H1 (cell line): Measurements from ENCODE around the gene GRAMD2A. TPM values are rescaled to one million over a fixed set of nuclear protein-coding genes. Genes with fewer than 3 reads are reported as not detected.

ENCODE experiments used
- CTCF ChIA-PET: fragments of 300-600 bp; sonication (Branson Sonifier 250); formaldehyde crosslinking; loops from one replicate; lab custom pipeline; 2021; ENCODE audit not compliant: partially characterized antibody; lab: Charles Lee
- POLR2A ChIA-PET: fragments of 300-600 bp; sonication (Branson Sonifier 250); formaldehyde crosslinking; loops from one replicate; lab custom pipeline; 2021; ENCODE audit warnings: inconsistent platforms; ENCODE audit not compliant: partially characterized antibody; lab: Charles Lee
- DNase-seq, 2 experiments: peaks; one replicate each; pipeline versions ENCODE4 v3.0.0 to v3.0.0-alpha.2; 2010 to 2022; ENCODE audit warnings: low spot score in 2 of 2, low read depth in 1 of 2, mixed read lengths in 1 of 2
- FAIRE-seq: peaks from 2 replicates; lab custom pipeline; 2011; peaks lifted over from hg19 to GRCh38; lab: Jason Lieb, UNC
- H2AFZ ChIP-seq: 2 replicates; pipeline ENCODE4 v1.8.1; 2012; ENCODE audit warnings: low read length, inconsistent platforms
- H2AK5ac ChIP-seq: 2 replicates; pipeline ENCODE4 v1.6.1; 2013; ENCODE audit warnings: low read depth, low read length
- H2BK120ac ChIP-seq: replicated peaks from 2 replicates; pipeline ENCODE3; 2013; ENCODE audit warnings: low read depth, low read length, inconsistent platforms
- H2BK12ac ChIP-seq: 2 replicates; pipeline ENCODE4 v1.6.1; 2013; ENCODE audit warnings: low read depth, low read length
- H2BK15ac ChIP-seq: 2 replicates; pipeline ENCODE4 v1.6.1; 2013; ENCODE audit warnings: low read length
- H2BK20ac ChIP-seq: 2 replicates; pipeline ENCODE4 v1.6.1; 2013; ENCODE audit warnings: low read length
- H2BK5ac ChIP-seq: 2 replicates; pipeline ENCODE4 v1.6.1; 2013; ENCODE audit warnings: low read depth, low read length
- H3K14ac ChIP-seq: 2 replicates; pipeline ENCODE4 v1.6.1; 2013; ENCODE audit warnings: inconsistent platforms; ENCODE audit not compliant: insufficient read length
- H3K18ac ChIP-seq: 2 replicates; pipeline ENCODE4 v1.6.1; 2013; ENCODE audit warnings: low read length; ENCODE audit errors: extremely low read depth
- H3K23ac ChIP-seq: 2 replicates; pipeline ENCODE4 v1.6.1; 2013; ENCODE audit warnings: inconsistent platforms; ENCODE audit not compliant: insufficient read length
- H3K23me2 ChIP-seq: 2 replicates; pipeline ENCODE4 v1.6.1; 2013; ENCODE audit warnings: low read depth, low read length
- H3K27ac ChIP-seq: 2 replicates; pipeline ENCODE4 v1.6.1; 2011; ENCODE audit warnings: low read depth, low read length, inconsistent platforms
- H3K27me3 ChIP-seq, 4 experiments: replicated peaks in 1 of 4; 1 replicate in 1 of 4; 2 replicates in 3 of 4; pipeline versions ENCODE4 v1.6.1 to v1.8.1; 2011 to 2013; ENCODE audit warnings: low read length in 3 of 4, mild to moderate bottlenecking in 3 of 4, inconsistent platforms in 2 of 4, mixed read lengths in 2 of 4, moderate library complexity in 1 of 4; ENCODE audit not compliant: control insufficient read depth in 3 of 4, insufficient read depth in 3 of 4; ENCODE audit errors: extremely low read depth in 1 of 4
- H3K36me3 ChIP-seq, 4 experiments: 2 replicates each; pipeline versions ENCODE4 v1.6.1 to v1.8.1; 2011 to 2013; ENCODE audit warnings: mild to moderate bottlenecking in 4 of 4, low read length in 3 of 4, moderate library complexity in 2 of 4, control low read depth in 1 of 4, inconsistent platforms in 1 of 4; ENCODE audit not compliant: insufficient read depth in 4 of 4, control insufficient read depth in 2 of 4
- H3K4ac ChIP-seq: replicated peaks from 2 replicates; pipeline ENCODE3; 2013; ENCODE audit warnings: low read length, low read depth, mixed read lengths, inconsistent platforms; ENCODE audit not compliant: insufficient read length
- H3K4me1 ChIP-seq, 4 experiments: replicated peaks in 1 of 4; 1 replicate in 1 of 4; 2 replicates in 3 of 4; pipeline versions ENCODE4 v1.6.1 to v1.8.1; 2011 to 2013; ENCODE audit warnings: low read length in 3 of 4, inconsistent platforms in 2 of 4, mixed read lengths in 1 of 4; ENCODE audit not compliant: insufficient read depth in 4 of 4, control insufficient read depth in 3 of 4
- H3K4me2 ChIP-seq, 2 experiments: 2 replicates each; pipeline versions ENCODE4 v1.6.1 to v1.8.1; 2011 to 2013; ENCODE audit warnings: low read depth in 2 of 2, low read length in 2 of 2, control low read depth in 1 of 2, inconsistent platforms in 1 of 2, mild to moderate bottlenecking in 1 of 2; ENCODE audit not compliant: insufficient read depth in 1 of 2
- H3K4me3 ChIP-seq, 4 experiments: fragments of 200-600, 300-600 bp in 1 of 4; sonication (generic), shearing (Covaris generic), sonication (Bioruptor Twin) in 1 of 4; 2 replicates each; pipeline versions ENCODE4 v1.5.1 to v1.8.1; 2011 to 2016; ENCODE audit warnings: low read length in 4 of 4, low read depth in 3 of 4, control low read depth in 2 of 4, inconsistent platforms in 2 of 4, mild to moderate bottlenecking in 2 of 4, mixed read lengths in 1 of 4, moderate library complexity in 1 of 4; ENCODE audit not compliant: insufficient read depth in 2 of 4; ENCODE audit errors: extremely low read depth in 1 of 4
- H3K56ac ChIP-seq: replicated peaks from 2 replicates; pipeline ENCODE3; 2013; ENCODE audit warnings: low read depth, mild to moderate bottlenecking, mixed read lengths, low read length, inconsistent platforms; ENCODE audit not compliant: insufficient read length
- H3K79me1 ChIP-seq: 2 replicates; pipeline ENCODE4 v1.6.1; 2013; ENCODE audit warnings: low read depth, low read length, control low read depth
- H3K79me2 ChIP-seq, 2 experiments: 2 replicates each; pipeline versions ENCODE4 v1.6.1 to v1.8.1; 2012 to 2013; ENCODE audit warnings: low read length in 2 of 2, mild to moderate bottlenecking in 2 of 2, inconsistent platforms in 1 of 2; ENCODE audit not compliant: insufficient read depth in 2 of 2, control insufficient read depth in 1 of 2
- H3K9ac ChIP-seq, 4 experiments: replicated peaks in 1 of 4; 1 replicate in 1 of 4; 2 replicates in 3 of 4; pipeline versions ENCODE4 v1.6.1 to v1.8.1; 2011 to 2013; ENCODE audit warnings: low read depth in 3 of 4, low read length in 3 of 4, control low read depth in 2 of 4, mild to moderate bottlenecking in 2 of 4, moderate library complexity in 2 of 4, inconsistent platforms in 1 of 4; ENCODE audit errors: extremely low read depth in 1 of 4
- H3K9me3 ChIP-seq, 2 experiments: 2 replicates each; pipeline versions ENCODE4 v1.6.1 to v1.8.1; 2012 to 2013; ENCODE audit warnings: mild to moderate bottlenecking in 2 of 2, moderate library complexity in 2 of 2, control low read depth in 1 of 2, inconsistent platforms in 1 of 2, low read depth in 1 of 2, low read length in 1 of 2, mixed read lengths in 1 of 2; ENCODE audit not compliant: insufficient read depth in 2 of 2
- H4K20me1 ChIP-seq, 2 experiments: replicated peaks in 1 of 2; 2 replicates each; pipeline versions ENCODE3 to v1.8.1; 2011 to 2013; ENCODE audit warnings: inconsistent platforms in 2 of 2, low read length in 2 of 2, mild to moderate bottlenecking in 1 of 2; ENCODE audit not compliant: insufficient read depth in 2 of 2, control insufficient read depth in 1 of 2
- H4K5ac ChIP-seq: 2 replicates; pipeline ENCODE4 v1.6.1; 2013; ENCODE audit warnings: low read length, low read depth, mixed read lengths, inconsistent platforms; ENCODE audit not compliant: insufficient read length
- H4K8ac ChIP-seq: 2 replicates; pipeline ENCODE4 v1.8.0; 2013; ENCODE audit warnings: mild to moderate bottlenecking, moderate library complexity, low read length, inconsistent platforms; ENCODE audit not compliant: insufficient read depth; ENCODE audit errors: extremely low read depth
- H4K91ac ChIP-seq: replicated peaks from 2 replicates; pipeline ENCODE3; 2013; ENCODE audit warnings: low read length, mixed read lengths, inconsistent platforms; ENCODE audit not compliant: insufficient read length
- CEBPB ChIP-seq: IDR thresholded peaks from 2 replicates; pipeline ENCODE4 v1.6.1; 2012; ENCODE audit warnings: low read depth, low read length
- EZH2 ChIP-seq: fragments of 200-600 bp; sonication (generic); IDR thresholded peaks from 2 replicates; pipeline ENCODE4 v1.7.1; 2012; ENCODE audit warnings: low read depth, mild to moderate bottlenecking, moderate library complexity, low read length, inconsistent platforms; ENCODE audit not compliant: severe bottlenecking
- SP2 ChIP-seq: IDR thresholded peaks from 2 replicates; pipeline ENCODE4 v1.6.1; 2012; ENCODE audit warnings: mild to moderate bottlenecking, low read length, inconsistent platforms
- TAF1 ChIP-seq: IDR thresholded peaks from 2 replicates; pipeline ENCODE4 v1.6.1; 2011; ENCODE audit warnings: mild to moderate bottlenecking, low read depth, low read length
- WGBS, 2 experiments: shearing (Covaris generic) in 1 of 2; methylation state at CpG; one replicate each; pipeline versions ENCODE4 v1.1.6 to v1.1.7; 2013 to 2015; ENCODE audit warnings: low lambda C conversion rate in 2 of 2, mixed read lengths in 2 of 2, inconsistent platforms in 1 of 2, low coverage in 1 of 2, missing lambda C conversion rate in 1 of 2; ENCODE audit not compliant: insufficient replicate concordance in 2 of 2, insufficient coverage in 1 of 2, insufficient read length in 1 of 2; ENCODE audit errors: extremely low coverage in 1 of 2, missing lambda C conversion rate in 1 of 2; 5-methylcytosine and 5-hydroxymethylcytosine counted together
- polyA plus RNA-seq, 7 experiments: library from polyadenylated mRNA; depleted of rRNA in 3 of 7; stranded (reverse) in 5 of 7; unstranded in 2 of 7; fragments of >200 nt in 5 of 7; fragments of 200-250 nt in 2 of 7; gene quantifications; 1 replicate in 5 of 7; 2 replicates in 1 of 7; 4 replicates in 1 of 7; pipeline versions ENCODE4 v1.2.1 to v1.2.3, GENCODE V29; 2011 to 2013; ENCODE audit warnings: missing spikeins in 2 of 7, mixed read lengths in 2 of 7
- total RNA-seq: library from RNA; stranded (reverse); fragmentation: NEBNext Ultra II Directional; extraction: Animal tissue kit (Norgen Biotek cat#: 25700); gene quantifications from 2 replicates; pipeline ENCODE4 v1.2.1, GENCODE V29; 2021
- TF ChIP-seq, protein P1 (sequence below): IDR thresholded peaks from 2 replicates; pipeline ENCODE4 v1.6.1; 2012; ENCODE audit warnings: inconsistent platforms

Gene GRAMD2A
- total and polyA plus RNA-seq, 2 of the 8 experiments (the other 6 are each of a cell fraction or from before 2014, with no cell fraction given) = 0.57 to 1.5 TPM

DNA sequence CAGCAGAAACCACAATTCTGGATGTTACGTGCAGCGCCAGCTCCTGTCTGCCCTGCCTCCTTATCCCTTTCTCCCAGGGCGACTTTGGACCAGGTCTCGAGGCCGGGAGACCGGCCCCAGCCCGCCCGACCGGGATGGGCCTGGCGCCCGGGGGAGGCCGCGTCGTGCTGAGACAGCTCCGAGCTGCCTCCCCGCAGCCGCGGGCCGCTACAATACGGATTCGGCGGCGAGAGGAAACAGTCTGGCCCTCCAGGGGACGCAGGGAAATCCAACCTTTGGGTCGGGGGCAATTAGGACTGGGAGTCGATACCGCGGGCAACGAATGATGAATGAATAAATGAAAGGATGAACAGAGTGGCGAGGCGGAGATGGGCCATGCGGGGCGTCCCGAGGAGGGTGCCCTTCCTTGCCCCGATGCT, 537 bp downstream of the GRAMD2A start:
- ChIA-PET POLR2A (interaction anchor here (1.0 to 4.4 kb wide), 9 partner anchors 10 to 337 kb away, joined by 3 to 33 read pairs (median 5); partner anchors contain the start of gene PKM), CTCF (interaction anchor here (1.6 to 1.8 kb wide), 3 partner anchors 33 to 39 kb away, joined by 3 to 5 read pairs (median 4); no protein-coding TSS in a partner anchor)
- Histone ChIP-seq H4K5ac (no peak overlapping the region), H4K91ac (no peak overlapping the region), H2AFZ (peak overlapping the region; percentile 0; the same call in 1 of the 2 replicates), H3K4me3 (peak overlapping the region; percentile 49 to 74 (median 59)), H3K14ac (no peak overlapping the region), H3K27ac (no peak overlapping the region), H3K18ac (0 out of 2 replicates have a peak overlapping the region, but pooled peaks have one; percentile 9), H4K8ac (peak overlapping the region; percentile 22; the same call in 1 of the 2 replicates), H3K23me2 (peaks cover 9% of the 10 kb centered on the region), H3K9me3 (no peaks in the 10 kb centered on the region), H2BK20ac (no peak overlapping the region), H2BK15ac (no peak overlapping the region), H3K79me1 (no peaks in the 10 kb centered on the region), H3K9ac (no peak overlapping the region), H3K56ac (no peak overlapping the region), H3K4ac (no peak overlapping the region), H3K27me3 (peaks cover 7 to 21% (median 17%) of the 10 kb centered on the region in 4 experiments; a peak in 6 of 7 replicates), H4K20me1 (peaks cover 16 to 19% of the 10 kb centered on the region in 2 experiments), H3K36me3 (peaks cover 23 to 32% (median 29%) of the 10 kb centered on the region in 4 experiments), H2BK5ac (no peak overlapping the region), H2BK120ac (no peak overlapping the region), H3K4me1 (peaks cover 2 to 8% (median 4%) of the 10 kb centered on the region in 4 experiments; a peak in 6 of 7 replicates), H3K23ac (no peak overlapping the region), H2BK12ac (no peak overlapping the region), H3K79me2 (no peaks in the 10 kb centered on the region), H3K4me2 (peak overlapping the region; percentile 85 to 89), H2AK5ac (no peak overlapping the region)
- DNase-seq = peak in 1 of 2 experiments; percentile 69
- 3% methylated on average over 35 of the region's 35 CpGs; no CpG with 5 or more reads in 1 of the 2 experiments for WGBS, 2 experiments
- FAIRE-seq = no peak
- TF ChIP-seq CEBPB = no peak
- TF ChIP-seq SP2 = no peak
- no peak for TF ChIP-seq TAF1
- TF ChIP-seq EZH2 = peak; percentile 31
- TF ChIP-seq, protein P1, sequence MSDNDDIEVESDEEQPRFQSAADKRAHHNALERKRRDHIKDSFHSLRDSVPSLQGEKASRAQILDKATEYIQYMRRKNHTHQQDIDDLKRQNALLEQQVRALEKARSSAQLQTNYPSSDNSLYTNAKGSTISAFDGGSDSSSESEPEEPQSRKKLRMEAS = no peak
